ENCODE measurements around the gene TBX18.

GRCh38 chr6:84657025-84657424, 107.4 kb downstream of the TBX18 start:
- TF ChIP-seq CTCF (conservative IDR thresholded peaks at IDR 0.05; ENCODE audit: low read length) (no peak), EZH2phosphoT487 (IDR thresholded peaks at IDR 0.05; ENCODE audit: borderline replicate concordance, low read depth, low read length) (no peak)
